Thymus (tissue), 11 donors: ENCODE measurements around the gene FAM131C. TPM values are rescaled to one million over a fixed set of nuclear protein-coding genes. Genes with fewer than 3 reads are reported as not detected.
"Not testable (repeated sequence)": the region's sequence is repeated elsewhere in the genome, so short reads cannot be mapped to it uniquely, and the experiment has no call there.

Experiments
- DNase-seq, 9 donors: peaks; one replicate each; pipeline ENCODE4 v3.0.0-alpha.2; 2013; ENCODE audit warnings: low spot score in 9 of 9, low read depth in 6 of 9, missing footprints in 1 of 9
- H3K27ac ChIP-seq, 2 donors: one replicate each; pipeline ENCODE4 v1.5.1; 2013; ENCODE audit warnings: control low read depth in 1 of 2, low read depth in 1 of 2, low read length in 1 of 2, mild to moderate bottlenecking in 1 of 2, moderate library complexity in 1 of 2
- H3K27me3 ChIP-seq, 2 donors: one replicate each; pipeline ENCODE4 v1.5.1; 2013; ENCODE audit warnings: low read length in 1 of 2; ENCODE audit not compliant: control insufficient read depth in 2 of 2, insufficient read depth in 1 of 2
- H3K36me3 ChIP-seq, 2 donors: one replicate each; pipeline ENCODE4 v1.5.1; 2013; ENCODE audit warnings: low read length in 1 of 2, mild to moderate bottlenecking in 1 of 2, moderate library complexity in 1 of 2; ENCODE audit not compliant: control insufficient read depth in 2 of 2, insufficient read depth in 2 of 2
- H3K4me1 ChIP-seq, 2 donors: one replicate each; pipeline ENCODE4 v1.5.1; 2013; ENCODE audit warnings: low read length in 2 of 2; ENCODE audit not compliant: control insufficient read depth in 2 of 2, insufficient read depth in 2 of 2
- H3K4me3 ChIP-seq, 2 donors: one replicate each; pipeline ENCODE4 v1.5.1; 2013; ENCODE audit warnings: low read length in 2 of 2, control low read depth in 1 of 2, mild to moderate bottlenecking in 1 of 2
- H3K9me3 ChIP-seq, 2 donors: one replicate each; pipeline ENCODE4 v1.5.1; 2013; ENCODE audit warnings: low read length in 1 of 2, mild to moderate bottlenecking in 1 of 2; ENCODE audit not compliant: control insufficient read depth in 2 of 2, insufficient read depth in 1 of 2
- WGBS: extraction: QIAGEN DNeasy Blood & Tissue Kit; methylation state at CpG from one replicate; pipeline ENCODE4 v1.1.7; 2013; 5-methylcytosine and 5-hydroxymethylcytosine counted together
- polyA plus RNA-seq: library from polyadenylated mRNA; stranded (reverse); fragments of 200-250 nt; gene quantifications from one replicate; pipeline ENCODE4 v1.2.3, GENCODE V29; 2013
- total RNA-seq: library from RNA; stranded (reverse); fragments of 120-200 nt; gene quantifications from one replicate; pipeline ENCODE4 v1.2.4, GENCODE V29; 2013
- donor health status: healthy.

FAM131C gene
- total and polyA plus RNA-seq, 2 donors, result 0.05 to 0.96 TPM

DNA sequence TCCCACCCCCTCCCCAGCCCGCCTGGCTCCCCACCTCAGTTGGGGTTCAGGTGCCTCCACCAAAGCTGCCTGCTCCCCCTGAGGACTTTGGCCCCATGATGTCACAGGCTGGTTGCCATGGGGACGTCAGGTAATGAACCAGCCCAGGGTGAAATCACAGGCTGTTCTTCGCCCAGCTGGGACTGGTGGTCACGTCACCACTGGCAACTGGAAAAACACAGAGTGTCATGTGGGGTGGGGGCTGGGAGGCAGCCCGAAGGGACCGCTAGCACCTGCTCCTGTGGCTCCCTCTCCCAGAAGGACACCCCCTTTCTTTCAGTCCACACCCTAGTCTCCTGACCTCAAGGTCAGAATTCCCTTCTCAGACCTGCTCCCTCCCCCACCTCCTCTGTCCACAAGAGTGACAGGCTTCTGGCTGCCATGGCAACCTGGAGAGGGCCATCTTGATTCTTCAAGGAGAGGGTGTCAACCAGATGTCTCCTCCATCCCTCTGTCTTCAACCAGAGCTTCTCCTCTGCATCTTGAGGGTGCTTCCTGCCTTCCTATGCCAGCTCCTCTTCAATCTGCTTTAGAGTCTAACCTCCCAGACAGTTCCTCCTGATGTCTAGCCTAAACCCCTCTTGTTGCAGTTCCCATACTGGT lies 6.2 kb downstream of the FAM131C start:
- WGBS, result 63% methylated on average over 6 of the region's 6 CpGs
- Histone ChIP-seq H3K9me3 (peaks cover 0 to 1% of the 10 kb centered on the region in 2 donors), H3K4me1 (no peaks in the 10 kb centered on the region), H3K27ac (no peak overlapping the region), H3K27me3 (peaks cover 5 to 77% of the 10 kb centered on the region in 2 donors), H3K36me3 (no peaks in the 10 kb centered on the region), H3K4me3 (no peak overlapping the region)
- no peak for DNase-seq

- H3K27me3 ChIP-seq, result peaks cover 0 to 69% of the 10 kb centered on the region in 2 donors
- 91% methylated on average over 4 of the region's 4 CpGs for WGBS
- no peaks in the 10 kb centered on the region for H3K9me3 ChIP-seq
- DNase-seq, result no peak
- no peaks in the 10 kb centered on the region for H3K4me1 ChIP-seq
- H3K36me3 ChIP-seq, result no peaks in the 10 kb centered on the region
- H3K4me3 ChIP-seq, result no peak overlapping the region
- H3K27ac ChIP-seq, result no peak overlapping the region
These were observed 7.2 kb downstream of the FAM131C start for GRCh38 chr1:16066245-16066644.

- no peak for DNase-seq
- no peak overlapping the region for H3K4me3 ChIP-seq
- no peak overlapping the region for H3K27ac ChIP-seq
- H3K36me3 ChIP-seq, result no peaks in the 10 kb centered on the region
- no peaks in the 10 kb centered on the region for H3K9me3 ChIP-seq
- no peaks in the 10 kb centered on the region for H3K4me1 ChIP-seq
- peaks cover 0 to 63% of the 10 kb centered on the region in 2 donors for H3K27me3 ChIP-seq
- WGBS, result 88% methylated on average over 8 of the region's 8 CpGs
These were observed 8.2 kb downstream of the FAM131C start for GRCh38 chr1:16065269-16065576.

GRCh38 chr1:16064536-16065268 lies 8.7 kb downstream of the FAM131C start:
- Histone ChIP-seq H3K4me1 (no peaks in the 10 kb centered on the region), H3K36me3 (no peaks in the 10 kb centered on the region), H3K27me3 (peaks cover 0 to 63% of the 10 kb centered on the region in 2 donors), H3K9me3 (no peaks in the 10 kb centered on the region), H3K4me3 (no peak overlapping the region), H3K27ac (no peak overlapping the region)
- DNase-seq, result no peak
- 48% methylated on average over 13 of the region's 13 CpGs for WGBS

DNA sequence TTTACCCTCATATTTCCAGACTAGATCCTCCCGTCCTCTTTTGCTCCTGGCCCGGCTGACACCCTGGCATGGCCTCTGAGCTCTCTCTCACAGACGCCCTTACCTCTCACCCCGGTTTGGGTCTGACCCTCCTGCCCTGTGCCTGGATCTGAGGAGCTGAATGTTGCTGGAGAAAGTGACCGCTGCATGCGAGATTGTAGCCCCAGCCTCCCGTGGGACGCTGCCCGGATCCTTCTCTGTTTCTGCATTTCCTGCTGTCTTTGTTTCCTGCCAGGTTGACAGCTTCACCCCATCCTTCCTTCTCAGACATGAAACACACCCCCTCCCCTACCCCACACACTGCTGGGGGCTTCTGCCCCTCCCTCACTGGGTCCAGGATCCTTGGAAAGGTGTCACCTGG lies 9.5 kb downstream of the FAM131C start:
- Histone ChIP-seq H3K27ac (no peak overlapping the region), H3K36me3 (no peaks in the 10 kb centered on the region), H3K4me3 (no peak overlapping the region), H3K9me3 (no peaks in the 10 kb centered on the region), H3K4me1 (no peaks in the 10 kb centered on the region), H3K27me3 (peaks cover 0 to 57% of the 10 kb centered on the region in 2 donors)
- no peak for DNase-seq
- 72% methylated on average over 9 of the region's 9 CpGs for WGBS

DNA sequence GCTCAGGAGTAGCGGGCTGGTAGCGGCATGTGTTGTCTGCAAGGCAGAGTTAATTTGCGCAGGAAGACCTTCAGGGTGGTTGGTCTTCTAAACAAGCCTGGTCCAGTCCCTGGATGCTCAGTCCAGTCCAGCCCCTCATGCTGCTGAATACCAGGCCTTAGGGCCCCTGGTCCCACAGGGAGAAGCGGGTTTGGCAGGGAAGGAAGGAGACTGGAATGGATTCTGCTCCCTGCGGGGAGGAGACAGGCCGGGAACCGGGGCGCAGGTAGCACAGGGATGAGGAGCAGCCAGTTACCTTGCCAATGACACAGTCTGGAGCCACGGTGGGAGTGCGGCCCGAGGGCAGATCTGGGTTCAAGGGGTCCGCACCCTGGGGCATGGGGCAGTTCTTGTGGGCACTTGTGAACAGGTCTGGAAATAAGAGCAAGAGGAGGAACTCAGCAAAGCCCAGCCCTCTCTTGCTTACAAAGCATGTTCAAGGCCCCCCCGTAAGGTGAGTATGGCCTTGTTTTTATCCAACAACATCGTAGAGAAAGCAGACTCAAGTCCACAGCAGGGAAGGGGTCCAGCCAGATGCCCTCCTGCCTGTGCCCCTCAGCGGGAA lies 10.1 kb downstream of the FAM131C start:
- WGBS, result 94% methylated on average over 15 of the region's 15 CpGs

GRCh38 chr1:16062687-16063075 lies 10.8 kb downstream of the FAM131C start:
- not testable (repeated sequence) for H3K36me3 ChIP-seq, H3K27ac ChIP-seq, H3K4me3 ChIP-seq, H3K4me1 ChIP-seq, H3K9me3 ChIP-seq, DNase-seq
- peaks cover 0 to 46% of the 10 kb centered on the region in 2 donors for H3K27me3 ChIP-seq
- WGBS, result 94% methylated on average over 9 of the region's 9 CpGs

More for the DNA sequence above, 10.1 kb downstream of the FAM131C start:
- Histone ChIP-seq H3K27me3 (peaks cover 0 to 53% of the 10 kb centered on the region in 2 donors), H3K36me3 (no peaks in the 10 kb centered on the region), H3K9me3 (no peaks in the 10 kb centered on the region), H3K4me3 (no peak overlapping the region), H3K27ac (no peak overlapping the region), H3K4me1 (no peaks in the 10 kb centered on the region)
- DNase-seq, result no peak

DNA sequence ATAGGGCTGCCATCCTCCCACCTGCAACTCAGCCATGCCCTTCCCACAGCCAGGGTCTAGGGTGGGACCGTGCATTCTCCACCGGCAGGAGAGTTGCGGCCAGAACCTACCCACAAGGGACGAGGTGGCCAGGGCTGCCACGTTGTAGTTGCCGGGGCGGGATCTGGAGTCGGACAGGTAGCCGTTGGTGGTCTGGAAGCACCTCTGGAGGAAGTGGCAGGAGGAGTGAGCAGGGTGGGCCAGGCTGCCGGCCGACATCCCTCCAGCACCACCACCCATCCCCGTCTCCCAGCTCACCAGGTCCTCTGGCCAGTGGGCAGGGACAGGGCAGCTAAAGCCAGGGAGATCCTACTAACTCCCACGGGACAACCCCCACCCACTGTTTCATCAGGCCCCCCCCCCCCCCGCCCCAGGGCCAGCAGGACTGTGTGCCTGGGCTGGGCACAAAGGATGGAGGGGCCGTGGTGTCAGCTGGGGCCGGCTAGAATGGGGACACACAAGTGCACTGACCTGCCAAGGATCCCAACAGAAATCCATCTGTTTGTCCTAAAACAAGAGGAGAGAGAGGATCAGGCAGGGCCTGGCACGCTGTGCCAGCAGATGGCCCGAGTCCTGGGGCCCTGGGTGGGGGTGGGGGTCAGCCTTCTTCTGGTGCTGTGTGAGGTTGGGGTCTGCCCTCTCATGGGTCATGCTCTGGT lies 11.3 kb downstream of the FAM131C start:
- DNase-seq, result not testable (repeated sequence)
- WGBS, result 91% methylated on average over 18 of the region's 18 CpGs

GRCh38 chr1:16061266-16061665 lies 12.2 kb downstream of the FAM131C start:
- no peak overlapping the region for H3K4me3 ChIP-seq
- H3K36me3 ChIP-seq, result no peaks in the 10 kb centered on the region
- H3K4me1 ChIP-seq, result no peaks in the 10 kb centered on the region
- 96% methylated on average over 3 of the region's 3 CpGs for WGBS
- H3K27me3 ChIP-seq, result peaks cover 0 to 34% of the 10 kb centered on the region in 2 donors
- H3K9me3 ChIP-seq, result no peaks in the 10 kb centered on the region
- no peak for DNase-seq
- H3K27ac ChIP-seq, result no peak overlapping the region

More for the DNA sequence above, 11.3 kb downstream of the FAM131C start:
- not testable (repeated sequence) for H3K4me1 ChIP-seq, H3K36me3 ChIP-seq, H3K27ac ChIP-seq, H3K4me3 ChIP-seq, H3K9me3 ChIP-seq
- H3K27me3 ChIP-seq, result peaks cover 0 to 41% of the 10 kb centered on the region in 2 donors
